Right cardiac atrium (tissue), 5 donors: ENCODE measurements around the gene PRPSAP2. TPM values are rescaled to one million over a fixed set of nuclear protein-coding genes. Genes with fewer than 3 reads are reported as not detected.

Experiments
- ATAC-seq, 2 donors: fragments of 200-7000 bp; cut with Tn5 transposase; one replicate each; pipeline versions ENCODE4 v1.8.0 to v1.9.1; 2020; ENCODE audit warnings: moderate library complexity in 2 of 2, mild to moderate bottlenecking in 1 of 2
- DNase-seq, 3 donors: peaks; one replicate each; pipeline ENCODE4 v3.0.0-alpha.2; 2020
- H3K27ac ChIP-seq: one replicate; pipeline ENCODE4 v1.5.1; 2013; ENCODE audit warnings: mild to moderate bottlenecking, low read length, control low read depth, moderate library complexity
- H3K27me3 ChIP-seq: one replicate; pipeline ENCODE4 v1.6.1; 2013; ENCODE audit not compliant: control insufficient read depth, insufficient read depth
- H3K4me1 ChIP-seq: one replicate; pipeline ENCODE4 v1.6.1; 2013; ENCODE audit warnings: low read length; ENCODE audit not compliant: control insufficient read depth, insufficient read depth
- H3K4me3 ChIP-seq: one replicate; pipeline ENCODE4 v1.5.1; 2013; ENCODE audit warnings: low read length, control low read depth
- H3K9me3 ChIP-seq: one replicate; pipeline ENCODE4 v1.6.1; 2013; ENCODE audit warnings: low read length; ENCODE audit not compliant: control insufficient read depth
- WGBS: extraction: QIAGEN DNeasy Blood & Tissue Kit; methylation state at CpG from one replicate; pipeline ENCODE4 v1.1.7; 2013; 5-methylcytosine and 5-hydroxymethylcytosine counted together
- intact Hi-C, 4 donors: fragments of 100-400 bp; cut with DNase I; formaldehyde crosslinking; loops; one replicate each; pipeline versions ENCODE4 v1.11.0 to v1.14.0; 2022 to 2023
- polyA plus RNA-seq: library from polyadenylated mRNA; stranded (reverse); fragments of 200-250 nt; gene quantifications from one replicate; pipeline ENCODE4 v1.2.3, GENCODE V29; 2013
- total RNA-seq, 4 donors: library from RNA; stranded (reverse); fragmentation: NEBNext Ultra II Directional; extraction: Animal tissue kit (Norgen Biotek cat#: 25700); gene quantifications; one replicate each; pipeline ENCODE4 v1.2.1, GENCODE V29; 2021
- donor health status: healthy with polysubstance abuse.
- donor health status: DM: no; HTN: yes; CAD: no.
- donor health status: DM: no; HTN: no; CAD: no.
- donor health status: DM: no; HTN: yes; CAD: no; lungs with severe emphysema.
- donor health status: DM: yes; HTN: yes; CAD: no.

PRPSAP2 gene
- total and polyA plus RNA-seq, 5 donors = 20.1 to 28.4 (median 27.3) TPM

DNA sequence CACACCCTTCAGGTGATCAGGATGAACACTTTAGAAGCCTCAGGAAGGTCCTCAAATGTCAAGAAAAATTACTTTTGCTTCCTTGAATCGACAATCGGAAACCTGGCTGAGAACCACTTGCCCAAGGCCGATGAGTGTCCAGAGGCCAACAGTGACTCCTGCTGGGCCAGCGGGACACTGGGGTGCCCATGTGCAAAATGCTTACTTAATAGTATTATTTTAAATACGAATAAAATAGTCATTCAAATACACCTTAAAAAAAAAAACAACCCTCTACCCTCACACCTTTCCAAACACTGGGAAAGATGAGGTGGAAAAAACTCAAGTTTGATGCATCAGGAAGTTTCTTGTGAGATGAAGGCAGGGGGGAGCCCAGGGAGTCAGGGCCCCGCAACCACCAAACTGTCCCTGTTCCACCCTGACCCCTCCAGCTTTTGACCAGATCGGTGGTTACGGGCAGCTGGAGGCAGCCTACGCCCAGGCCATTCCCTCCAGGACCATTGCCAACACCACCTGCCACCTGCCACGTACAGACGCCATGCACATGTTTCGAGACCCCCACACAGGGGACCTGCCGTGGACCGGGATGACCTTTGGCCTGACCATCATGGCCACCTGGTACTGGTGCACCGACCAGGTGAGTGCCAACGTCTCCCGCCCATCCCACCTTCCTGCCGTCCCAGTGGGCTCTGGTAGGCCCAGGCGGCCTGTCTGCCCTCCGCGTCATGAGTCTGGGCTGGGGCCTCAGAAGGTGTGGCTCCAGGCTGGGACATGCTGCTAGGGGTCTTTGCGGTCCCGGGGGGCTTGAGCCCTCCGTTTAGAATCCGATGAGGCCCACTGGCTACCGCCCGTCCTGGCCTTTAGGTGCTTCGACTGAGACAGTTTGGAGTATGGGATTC is 112.9 kb downstream of the PRPSAP2 start:
- intact Hi-C loops = no loop called here
- DNase-seq (no peak), ATAC-seq (no peak)
- Histone ChIP-seq H3K4me3 (no peak overlapping the region), H3K9me3 (no peaks in the 10 kb centered on the region), H3K27ac (no peak overlapping the region), H3K4me1 (no peaks in the 10 kb centered on the region), H3K27me3 (no peaks in the 10 kb centered on the region)
- WGBS = 89% methylated on average over 28 of the region's 28 CpGs

DNA sequence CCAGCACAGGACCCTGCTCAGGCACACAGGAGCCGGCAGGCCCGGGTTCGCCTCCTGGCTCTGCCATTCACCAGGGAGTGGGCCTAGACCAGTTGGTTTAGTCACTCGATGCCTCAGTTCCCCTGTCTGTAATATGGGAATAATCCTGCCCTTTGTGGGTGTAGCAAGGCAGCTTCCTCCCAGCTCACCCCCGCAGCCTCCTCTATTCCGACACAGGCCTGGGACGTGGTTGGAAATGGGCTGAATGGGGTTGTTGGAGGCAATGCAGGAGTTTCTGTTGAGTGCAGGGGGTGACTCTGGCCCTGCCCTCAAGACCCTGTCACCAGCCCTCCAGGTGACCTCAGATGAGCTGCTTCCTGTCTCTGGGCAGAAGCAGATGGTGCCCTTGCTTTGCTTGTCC is 113.9 kb downstream of the PRPSAP2 start:
- H3K9me3 ChIP-seq = no peaks in the 10 kb centered on the region
- H3K27me3 ChIP-seq = no peaks in the 10 kb centered on the region
- no peaks in the 10 kb centered on the region for H3K4me1 ChIP-seq
- no peak overlapping the region for H3K27ac ChIP-seq
- 97% methylated on average over 7 of the region's 7 CpGs for WGBS
- ATAC-seq = no peak
- no peak overlapping the region for H3K4me3 ChIP-seq
- DNase-seq = peak in 1 of 3 donors; percentile 29
- intact Hi-C loops = no loop called here

DNA sequence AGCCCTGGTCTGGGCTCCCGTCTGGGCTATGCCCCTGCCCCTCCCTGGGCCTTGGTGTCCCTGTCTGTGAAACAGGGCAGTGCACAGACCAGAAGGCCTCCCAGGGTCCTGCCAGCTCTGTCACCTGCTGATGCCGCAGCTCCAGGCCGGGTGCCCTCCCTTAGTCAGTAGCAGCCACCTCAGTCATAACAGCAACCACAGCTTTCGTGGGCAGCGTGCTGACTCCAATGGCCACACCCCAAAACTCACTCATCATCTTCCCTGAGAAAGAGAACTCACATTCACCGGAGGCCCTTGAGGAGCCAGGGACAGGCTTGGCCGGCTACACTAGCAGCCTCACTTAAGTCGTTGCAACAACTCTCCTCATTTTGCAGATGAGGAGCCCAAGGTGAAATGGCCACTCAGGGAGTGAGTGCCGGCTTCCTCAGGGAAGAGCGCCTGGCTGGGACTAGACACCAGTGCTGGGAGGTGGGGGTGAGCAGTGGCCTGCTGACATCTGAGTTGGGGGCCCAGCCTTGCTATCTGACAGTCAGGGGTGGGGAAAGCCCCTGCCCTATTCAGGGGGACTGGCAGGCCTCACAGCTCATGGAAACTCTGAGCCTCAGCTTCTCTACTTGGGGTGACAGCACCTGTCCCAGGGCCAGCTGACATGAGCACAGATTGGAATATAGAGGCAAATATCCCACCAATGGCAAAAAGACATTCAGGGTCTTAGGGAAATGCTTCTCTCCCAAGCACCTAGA is 116.6 kb downstream of the PRPSAP2 start:
- DNase-seq (peak in 2 of 3 donors; percentile 30 to 47), ATAC-seq (no peak)
- H3K9me3 ChIP-seq = no peaks in the 10 kb centered on the region
- H3K4me1 ChIP-seq = no peaks in the 10 kb centered on the region
- H3K27me3 ChIP-seq = no peaks in the 10 kb centered on the region
- intact Hi-C loops = no loop called here
- no peak overlapping the region for H3K4me3 ChIP-seq
- no peak overlapping the region for H3K27ac ChIP-seq
- 85% methylated on average over 10 of the region's 10 CpGs for WGBS

DNA sequence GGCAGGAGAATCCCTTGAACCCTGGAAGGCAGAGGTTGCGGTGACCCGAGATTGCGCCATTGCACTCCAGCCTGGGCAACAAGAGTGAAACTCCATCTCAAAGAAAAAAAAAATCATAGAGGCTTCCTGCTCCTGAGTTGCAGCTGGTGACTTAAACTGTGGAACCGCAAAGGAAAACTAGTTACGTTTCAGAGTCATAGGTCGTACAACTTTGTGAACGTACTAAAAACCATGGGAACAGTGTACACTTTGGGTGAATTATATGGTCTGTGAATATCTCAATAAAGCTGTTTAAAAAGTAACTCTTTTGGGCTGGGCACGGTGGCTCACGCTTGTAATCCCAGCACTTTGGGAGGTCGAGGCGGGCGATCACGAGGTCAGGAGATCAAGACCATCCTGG is 117.7 kb downstream of the PRPSAP2 start:
- Histone ChIP-seq H3K4me3 (no peak overlapping the region), H3K9me3 (no peaks in the 10 kb centered on the region), H3K27me3 (no peaks in the 10 kb centered on the region), H3K27ac (no peak overlapping the region), H3K4me1 (no peaks in the 10 kb centered on the region)
- ATAC-seq (no peak), DNase-seq (peak in 1 of 3 donors; percentile 12)
- WGBS = 95% methylated on average over 13 of the region's 13 CpGs
- intact Hi-C loops = no loop called here

DNA sequence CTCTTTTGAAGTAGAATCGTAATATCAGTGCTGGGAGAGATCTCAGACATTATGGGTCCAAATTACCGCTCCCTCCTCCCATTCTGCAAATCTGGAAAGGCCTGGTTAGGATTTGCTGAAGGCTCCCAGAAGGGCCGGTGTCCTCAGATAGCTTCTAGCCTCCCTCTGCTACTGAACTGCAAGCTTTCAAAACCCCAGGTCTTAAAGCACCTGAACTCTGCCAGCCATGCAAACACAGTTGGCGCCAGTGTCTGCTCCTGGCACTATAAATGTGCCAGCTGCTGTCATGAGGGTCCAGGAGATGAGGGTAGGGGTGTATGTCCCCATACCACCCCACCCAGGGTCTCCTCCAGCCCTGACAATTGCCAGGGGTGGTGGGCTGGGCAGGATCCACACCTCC is 118.3 kb downstream of the PRPSAP2 start:
- Histone ChIP-seq H3K9me3 (no peaks in the 10 kb centered on the region), H3K27ac (no peak overlapping the region), H3K4me3 (no peak overlapping the region), H3K27me3 (no peaks in the 10 kb centered on the region), H3K4me1 (no peaks in the 10 kb centered on the region)
- WGBS = 81% methylated on average over 4 of the region's 4 CpGs
- intact Hi-C loops = no loop called here
- DNase-seq (peak in 2 of 3 donors; percentile 2 to 15), ATAC-seq (no peak)

DNA sequence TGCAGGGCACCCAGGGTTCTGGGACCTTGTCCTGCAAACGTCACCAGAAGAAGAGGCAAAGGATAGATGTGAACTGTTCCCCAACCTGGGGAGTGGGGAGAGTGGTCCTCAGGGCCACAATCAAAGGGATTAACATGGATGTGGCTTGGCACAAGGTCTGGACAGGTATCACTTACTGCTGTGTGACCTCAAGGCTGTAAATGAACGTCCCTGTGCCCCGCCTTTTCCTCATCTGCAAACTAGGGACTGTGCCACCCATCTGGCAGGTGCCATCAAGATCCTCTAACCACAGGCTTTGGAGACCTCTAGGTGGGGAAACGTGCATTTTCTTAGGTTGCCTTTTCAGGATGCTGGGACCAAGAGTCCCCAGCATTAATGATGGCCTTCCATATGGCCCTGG is 119.1 kb downstream of the PRPSAP2 start:
- Histone ChIP-seq H3K9me3 (no peaks in the 10 kb centered on the region), H3K27me3 (no peaks in the 10 kb centered on the region), H3K4me3 (no peak overlapping the region), H3K4me1 (no peaks in the 10 kb centered on the region), H3K27ac (no peak overlapping the region)
- DNase-seq (peak in 1 of 3 donors; percentile 11), ATAC-seq (no peak)
- 85% methylated on average over 4 of the region's 4 CpGs for WGBS
- intact Hi-C loops = no loop called here

DNA sequence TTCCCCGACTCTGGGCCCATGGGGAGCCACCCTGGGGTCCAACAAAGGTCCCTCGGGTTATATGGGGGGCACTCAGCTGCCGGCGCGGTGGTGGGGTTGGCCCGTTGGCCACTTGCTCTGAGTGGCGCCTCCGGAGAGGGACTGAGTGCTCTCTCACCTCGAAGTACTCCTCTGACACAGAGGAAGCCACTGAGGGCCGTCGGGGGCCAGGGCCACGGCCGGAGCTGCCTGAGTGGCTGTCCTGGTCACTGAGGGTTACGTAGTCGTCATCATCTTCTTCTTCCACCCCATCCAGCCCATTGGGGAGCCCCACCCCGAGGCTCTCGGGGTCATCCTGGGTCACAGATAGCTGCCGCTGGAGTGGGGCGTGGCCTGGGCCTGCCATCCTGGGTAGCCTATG is 119.7 kb downstream of the PRPSAP2 start:
- no peaks in the 10 kb centered on the region for H3K4me1 ChIP-seq
- H3K27me3 ChIP-seq = no peaks in the 10 kb centered on the region
- peak in 1 of 3 donors; percentile 56 for DNase-seq
- no peak overlapping the region for H3K27ac ChIP-seq
- ATAC-seq = no peak
- H3K9me3 ChIP-seq = no peaks in the 10 kb centered on the region
- WGBS = 92% methylated on average over 19 of the region's 19 CpGs
- intact Hi-C loops = no loop called here
- no peak overlapping the region for H3K4me3 ChIP-seq

DNA sequence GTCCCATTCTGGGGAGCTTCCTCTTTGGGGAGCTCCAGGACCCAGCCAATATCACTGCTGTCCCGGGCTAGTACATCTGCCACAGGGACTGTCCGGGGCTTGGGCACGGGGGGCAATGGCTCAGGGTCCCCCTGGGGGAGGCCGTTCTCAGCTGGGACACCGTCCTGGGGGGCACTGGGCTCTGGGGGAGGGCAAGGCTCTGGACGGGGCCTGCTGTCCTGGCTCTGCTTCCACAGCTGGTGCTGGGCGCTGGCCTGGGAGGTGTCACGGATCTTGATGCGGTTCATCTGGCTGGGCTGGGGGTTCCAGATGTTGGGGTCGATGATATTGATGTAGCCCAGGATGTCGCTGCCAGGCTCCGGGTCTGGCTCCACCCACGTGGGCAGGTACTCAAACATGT is 120.1 kb downstream of the PRPSAP2 start:
- Histone ChIP-seq H3K4me1 (no peaks in the 10 kb centered on the region), H3K27me3 (no peaks in the 10 kb centered on the region), H3K27ac (no peak overlapping the region), H3K4me3 (no peak overlapping the region), H3K9me3 (no peaks in the 10 kb centered on the region)
- ATAC-seq (no peak), DNase-seq (peak in 2 of 3 donors; percentile 37 to 63)
- intact Hi-C loops = no loop called here
- 90% methylated on average over 13 of the region's 13 CpGs for WGBS

DNA sequence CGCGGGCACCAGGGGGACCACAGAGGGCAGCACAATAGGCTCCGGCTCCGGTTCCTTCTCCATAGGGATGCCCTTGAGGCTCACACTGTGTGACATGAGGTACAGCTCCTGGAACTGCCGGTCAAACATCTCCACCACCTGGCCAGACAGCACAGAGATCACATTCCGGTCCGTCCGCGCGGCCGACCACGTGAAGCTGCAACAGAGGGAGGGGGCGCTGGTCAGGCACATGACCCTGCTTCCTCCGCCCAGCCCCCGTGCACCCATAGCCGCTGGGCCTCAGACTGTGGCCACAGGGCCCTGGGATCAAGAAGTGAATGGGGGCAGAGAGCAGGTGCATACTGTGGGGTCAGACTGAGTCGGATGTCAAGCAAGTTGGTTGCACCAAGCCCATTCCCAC is 120.7 kb downstream of the PRPSAP2 start:
- 87% methylated on average over 17 of the region's 17 CpGs for WGBS
- H3K27me3 ChIP-seq = no peaks in the 10 kb centered on the region
- no peaks in the 10 kb centered on the region for H3K9me3 ChIP-seq
- intact Hi-C loops = no loop called here
- H3K27ac ChIP-seq = no peak overlapping the region
- no peak overlapping the region for H3K4me3 ChIP-seq
- DNase-seq (peak in 1 of 3 donors; percentile 49), ATAC-seq (peak in 1 of 2 donors; percentile 2)
- no peaks in the 10 kb centered on the region for H3K4me1 ChIP-seq
